Activated CD8-positive, alpha-beta memory T cell treated with anti-CD3 and anti-CD28 coated beads for 4 hours (primary cell): ENCODE results near the gene VKORC1.
A peak's percentile ranks its signal among the peaks of the same experiment; 100 is the strongest.
"Not testable (repeated sequence)": the region's sequence is repeated elsewhere in the genome, so short reads cannot be mapped to it uniquely, and the experiment has no call there.

Experiments used
- DNase-seq, 2 donors: peaks; one replicate each; pipeline ENCODE4 v3.0.0-alpha.2; 2020; ENCODE audit warnings: low read depth in 2 of 2

The VKORC1 gene

GRCh38 chr16:31094424-31095120, at the start of gene VKORC1:
Gene VKORC1, minus strand, starts transcription at chr16:31094797. Its CDS starts 68 bp downstream, at chr16:31094729.
- DNase-seq, result peak; percentile 62 to 66

- DNase-seq, result no peak
These were observed 49.1 kb upstream of the VKORC1 start for GRCh38 chr16:31143694-31144148.

GRCh38 chr16:31143011-31143693, 48.6 kb upstream of the VKORC1 start:
- no peak for DNase-seq

- DNase-seq, result peak; percentile 94 to 96
These were observed 47.8 kb upstream of the VKORC1 start for GRCh38 chr16:31142109-31143010.

- no peak for DNase-seq
These were observed 47.0 kb upstream of the VKORC1 start for GRCh38 chr16:31141489-31142108.

- not testable (repeated sequence) for DNase-seq
These were observed 46.5 kb upstream of the VKORC1 start for GRCh38 chr16:31141071-31141469.

GRCh38 chr16:31138621-31139578, 44.3 kb upstream of the VKORC1 start:
- no peak for DNase-seq

- DNase-seq, result not testable (repeated sequence)
These were observed 42.4 kb upstream of the VKORC1 start for GRCh38 chr16:31136822-31137499.

- no peak for DNase-seq
These were observed 41.7 kb upstream of the VKORC1 start for GRCh38 chr16:31136287-31136662.

GRCh38 chr16:31135535-31136286, 41.1 kb upstream of the VKORC1 start, which contains the start of gene PRSS8:
Gene PRSS8, minus strand, starts transcription at chr16:31135727. Its CDS starts 229 bp downstream, at chr16:31135498.
- DNase-seq, result no peak

- no peak for DNase-seq
These were observed 40.3 kb upstream of the VKORC1 start for GRCh38 chr16:31134625-31135534.

- no peak for DNase-seq
These were observed 39.5 kb upstream of the VKORC1 start for GRCh38 chr16:31134091-31134571.

- DNase-seq, result no peak
These were observed 38.5 kb upstream of the VKORC1 start for GRCh38 chr16:31133046-31133501.

- DNase-seq, result no peak
These were observed 37.8 kb upstream of the VKORC1 start for GRCh38 chr16:31132303-31132979.

- no peak for DNase-seq
These were observed 37.3 kb upstream of the VKORC1 start for GRCh38 chr16:31131841-31132271.

GRCh38 chr16:31131416-31131815, 36.8 kb upstream of the VKORC1 start:
- DNase-seq, result no peak

GRCh38 chr16:31130899-31131298, 36.3 kb upstream of the VKORC1 start:
- no peak for DNase-seq
